ENCODE results near the gene FXYD7.
"Not testable (repeated sequence)": the region's sequence is repeated elsewhere in the genome, so short reads cannot be mapped to it uniquely, and the experiment has no call there.

FXYD7 gene

GRCh38 chr19:35194012-35194984 is 51.2 kb downstream of the FXYD7 start:
- H3K27ac ChIP-seq, result no peak overlapping the region
- H3K4me3 ChIP-seq, result no peak overlapping the region
- peaks cover 12% of the 10 kb centered on the region for H3K9me3 ChIP-seq
- H4K20me1 ChIP-seq, result no peaks in the 10 kb centered on the region
- H3K4me2 ChIP-seq, result no peak overlapping the region
- H3K4me1 ChIP-seq, result no peaks in the 10 kb centered on the region
- no peaks in the 10 kb centered on the region for H3K36me3 ChIP-seq
- TF ChIP-seq Cebpa-rat (IDR thresholded peaks at IDR 0.05), result no peak
- H3K9ac ChIP-seq, result no peak overlapping the region
- H3K27me3 ChIP-seq, result no peaks in the 10 kb centered on the region

- Histone ChIP-seq H3K4me2 (no peak overlapping the region), H3K9me3 (peaks cover 12% of the 10 kb centered on the region), H3K9ac (no peak overlapping the region), H3K4me1 (no peaks in the 10 kb centered on the region), H3K27me3 (no peaks in the 10 kb centered on the region), H4K20me1 (no peaks in the 10 kb centered on the region), H3K4me3 (no peak overlapping the region), H3K36me3 (no peaks in the 10 kb centered on the region), H3K27ac (no peak overlapping the region)
- TF ChIP-seq Cebpa-rat (IDR thresholded peaks at IDR 0.05), result no peak
Measured at GRCh38 chr19:35195830-35196229, 52.8 kb downstream of the FXYD7 start.

- H4K20me1 ChIP-seq, result not testable (repeated sequence)
Measured at GRCh38 chr19:35196861-35197260, 53.8 kb downstream of the FXYD7 start.

GRCh38 chr19:35199481-35199880 is 56.4 kb downstream of the FXYD7 start:
- H3K4me1 ChIP-seq, result peaks cover 32% of the 10 kb centered on the region
- no peaks in the 10 kb centered on the region for H3K36me3 ChIP-seq
- no peaks in the 10 kb centered on the region for H4K20me1 ChIP-seq
- H3K27me3 ChIP-seq, result no peaks in the 10 kb centered on the region
- peaks cover 4% of the 10 kb centered on the region; the same call in 1 of the 2 replicates for H3K9me3 ChIP-seq
- no peak for TF ChIP-seq Cebpa-rat (IDR thresholded peaks at IDR 0.05)
- no peak overlapping the region for H3K27ac ChIP-seq
- no peak overlapping the region for H3K4me3 ChIP-seq
- no peak overlapping the region for H3K9ac ChIP-seq
- H3K4me2 ChIP-seq, result no peak overlapping the region

More at GRCh38 chr19:35196861-35197260, 53.8 kb downstream of the FXYD7 start:
- H3K36me3 ChIP-seq, H3K27ac ChIP-seq, H3K9ac ChIP-seq, H3K4me3 ChIP-seq, H3K4me1 ChIP-seq, H3K4me2 ChIP-seq, H3K9me3 ChIP-seq, H3K27me3 ChIP-seq: not testable (repeated sequence)

GRCh38 chr19:35202722-35203688 is 60.0 kb downstream of the FXYD7 start:
- TF ChIP-seq Cebpa-rat (IDR thresholded peaks at IDR 0.05), result no peak
- Histone ChIP-seq H3K9me3 (peaks cover 4% of the 10 kb centered on the region; the same call in 1 of the 2 replicates), H3K27ac (peak overlapping the region; percentile 92), H3K9ac (no peak overlapping the region), H3K27me3 (no peaks in the 10 kb centered on the region), H3K4me3 (no peak overlapping the region), H3K4me1 (peaks cover 67% of the 10 kb centered on the region), H3K4me2 (no peak overlapping the region), H3K36me3 (no peaks in the 10 kb centered on the region), H4K20me1 (no peaks in the 10 kb centered on the region)

Data from BLaER1 (cell line).